CD4-positive, alpha-beta T cell treated with Interleukin-17A for 1 hour (primary cell): ENCODE data around the gene CDC25A.

Experiments
- DNase-seq: peaks from one replicate; pipeline ENCODE4 v3.0.0-alpha.2; 2020

The CDC25A gene

GRCh38 chr3:48194446-48195071 is 6.3 kb upstream of the CDC25A start:
- peak; percentile 13 for DNase-seq

DNA sequence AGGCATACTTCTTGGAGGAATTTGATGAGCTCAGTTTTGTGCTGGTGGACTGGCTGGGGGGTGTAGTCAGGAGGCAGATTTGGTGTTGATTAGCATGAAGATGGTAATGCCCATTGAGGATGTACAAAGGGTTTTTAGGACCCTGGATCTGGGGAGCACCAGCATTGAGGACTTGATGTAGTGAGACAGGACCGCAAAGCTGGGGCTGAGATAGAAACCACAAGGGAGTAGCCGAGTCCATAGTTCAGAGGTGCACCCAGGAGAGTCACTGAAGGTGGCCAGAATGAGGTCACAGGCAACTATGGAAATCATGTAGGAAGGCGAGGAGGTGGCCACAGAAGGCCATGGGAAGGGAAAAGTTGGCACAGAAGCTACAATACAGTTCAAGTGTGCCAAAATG is 2.7 kb upstream of the CDC25A start:
- DNase-seq = no peak

DNA sequence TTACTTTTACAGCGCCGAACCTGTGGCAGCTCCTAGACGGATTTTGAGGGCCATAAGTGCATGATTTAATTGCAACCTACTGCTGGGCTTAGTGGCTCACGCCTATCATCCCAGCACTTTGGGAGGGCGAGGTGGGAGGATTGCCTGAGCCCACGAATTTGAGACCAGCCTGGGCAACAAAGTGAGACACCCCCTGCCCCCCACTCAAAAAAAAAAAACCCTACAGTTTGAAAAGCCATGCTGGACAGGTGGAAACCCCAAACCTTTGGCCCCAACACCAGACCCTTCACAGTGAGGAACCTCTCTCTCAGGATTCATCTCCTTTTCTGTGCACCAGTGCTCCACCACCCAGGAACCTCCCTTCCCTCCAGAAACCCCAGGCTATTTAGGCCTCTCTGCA is 1.1 kb upstream of the CDC25A start:
- no peak for DNase-seq

DNA sequence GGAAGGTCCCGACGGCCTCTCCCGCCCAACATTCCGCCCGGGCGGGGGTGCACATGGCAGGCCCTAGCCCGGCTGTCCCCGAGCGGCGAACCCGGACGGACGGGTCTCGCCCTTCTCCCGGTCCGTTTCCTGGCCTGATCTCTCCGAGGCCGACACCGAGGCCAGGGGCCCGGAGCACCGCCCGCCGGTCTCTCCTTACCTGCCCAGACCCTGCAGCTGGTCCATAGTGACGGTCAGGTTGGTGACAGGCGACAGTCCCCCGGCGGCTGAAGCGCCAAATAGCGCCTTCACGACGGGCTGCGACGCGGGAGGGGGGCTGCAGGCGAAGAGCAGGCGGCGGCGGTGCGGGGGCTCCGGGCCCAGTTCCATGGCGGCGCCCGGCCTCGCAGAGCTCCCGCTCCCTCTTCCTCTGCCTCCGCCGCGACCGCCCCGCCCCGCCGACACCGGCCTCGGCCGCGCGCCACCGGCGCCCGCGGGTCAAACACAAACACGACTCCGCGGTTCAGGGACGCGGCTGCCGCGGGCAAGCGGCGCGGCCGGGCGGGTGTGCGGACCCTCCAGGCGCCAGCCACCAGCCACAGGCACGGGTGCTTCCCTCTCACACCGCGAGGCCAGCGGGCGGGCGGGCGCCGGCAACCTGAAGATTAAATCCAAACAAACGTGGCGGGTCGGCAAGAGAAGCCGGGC is 495 bp downstream of the CDC25A start:
- DNase-seq = no peak

- DNase-seq = no peak
These were observed 977 bp downstream of the CDC25A start for GRCh38 chr3:48187301-48187578.

- no peak for DNase-seq
These were observed 1.5 kb downstream of the CDC25A start for GRCh38 chr3:48186631-48187300.

DNA sequence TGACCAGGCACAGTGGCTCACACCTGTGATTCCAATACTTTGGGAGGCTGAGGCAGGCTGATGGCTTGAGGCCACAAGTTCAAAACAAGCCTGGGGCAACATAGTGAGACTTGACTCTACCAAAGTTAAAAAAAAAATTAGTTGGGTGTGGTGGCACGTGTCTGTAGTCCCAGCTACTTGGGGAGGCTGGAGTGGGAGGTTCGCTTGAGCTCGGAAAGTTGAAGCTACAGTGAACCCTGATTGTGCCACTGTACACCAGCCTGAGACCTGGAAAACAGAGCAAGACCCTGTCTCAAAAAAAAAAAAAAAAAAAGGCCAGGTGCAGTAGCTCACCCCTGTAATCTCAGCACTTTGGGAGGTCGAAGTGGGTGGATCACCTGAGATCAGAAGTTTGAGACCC is 3.1 kb downstream of the CDC25A start:
- DNase-seq = no peak

DNA sequence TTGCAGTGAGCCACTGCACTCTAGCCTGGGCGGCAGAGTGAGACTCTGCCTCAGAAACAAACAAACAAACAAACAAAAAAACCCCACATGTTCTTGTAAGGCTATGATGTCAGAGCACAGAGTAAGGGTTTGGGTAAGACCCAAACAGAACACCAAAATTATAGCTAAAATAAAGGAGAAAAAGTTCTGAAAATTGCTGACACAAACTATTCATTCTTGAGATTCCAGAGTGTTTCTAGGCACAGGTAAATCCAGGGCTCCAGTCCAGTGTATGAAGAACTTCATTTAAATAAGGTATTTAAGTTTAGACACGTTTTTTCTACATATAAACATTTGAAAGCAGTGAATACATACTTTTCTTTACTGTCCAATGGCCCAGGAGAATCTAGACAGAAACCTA is 3.9 kb downstream of the CDC25A start:
- DNase-seq = no peak

DNA sequence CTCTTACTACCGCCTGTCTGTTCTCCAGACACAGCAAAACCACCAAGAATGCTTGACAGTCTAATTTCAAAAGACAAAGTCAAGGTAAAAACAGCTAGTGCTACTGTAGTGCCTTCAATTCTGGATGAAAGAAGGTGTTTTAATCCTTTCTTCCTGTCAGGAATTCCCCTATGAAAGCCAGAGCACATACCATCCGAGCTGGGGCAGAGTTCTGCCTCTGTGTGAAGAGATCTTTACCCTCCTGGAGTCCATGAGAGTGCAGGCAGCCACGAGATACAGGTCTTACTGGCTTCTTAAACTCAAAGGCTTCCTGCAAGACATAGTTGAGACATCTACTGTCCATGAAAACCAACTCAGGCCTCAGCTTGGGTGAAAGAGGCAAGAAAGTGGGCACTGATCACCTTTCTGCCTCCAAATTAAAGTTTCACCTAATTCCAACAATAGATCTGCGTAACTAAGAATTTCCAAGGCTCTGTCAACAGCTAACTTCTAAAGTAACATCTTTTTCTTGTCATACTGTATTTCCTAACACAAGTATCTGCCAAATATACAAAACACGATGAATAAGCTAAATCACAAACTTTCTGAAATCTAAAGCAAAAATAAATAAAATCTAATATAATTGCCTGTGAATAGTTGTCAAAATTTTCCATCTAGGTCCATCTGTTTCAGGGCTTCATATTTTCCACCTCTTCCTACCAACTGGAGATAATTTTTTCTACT is 7.5 kb downstream of the CDC25A start:
- DNase-seq = no peak

- no peak for DNase-seq
These were observed 8.2 kb downstream of the CDC25A start for GRCh38 chr3:48180021-48180420.

GRCh38 chr3:48178072-48178471 is 10.1 kb downstream of the CDC25A start:
- DNase-seq = no peak

DNA sequence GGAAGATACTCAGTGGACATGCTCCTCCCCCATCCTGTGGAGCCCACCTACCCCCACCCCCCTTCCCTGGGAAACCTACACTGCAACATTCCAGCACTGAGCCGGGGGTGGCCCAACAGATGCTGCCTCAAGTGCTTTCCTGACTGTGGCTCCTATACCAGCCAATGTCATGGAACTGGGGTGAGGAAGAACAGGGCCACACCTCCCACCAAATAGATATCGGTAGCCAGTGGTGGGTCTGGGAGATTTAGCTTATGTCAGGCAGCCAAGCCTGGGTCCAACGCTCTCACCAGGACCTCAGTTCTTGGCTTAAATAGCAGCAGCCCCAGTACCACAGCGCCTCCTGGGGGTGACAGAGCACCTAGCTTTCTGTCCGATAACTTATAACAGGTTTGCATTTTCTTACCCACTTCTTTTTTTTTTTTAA is 30.3 kb downstream of the CDC25A start:
- DNase-seq = peak; percentile 47

GRCh38 chr3:48157202-48157840 is 30.9 kb downstream of the CDC25A start:
- DNase-seq = no peak

DNA sequence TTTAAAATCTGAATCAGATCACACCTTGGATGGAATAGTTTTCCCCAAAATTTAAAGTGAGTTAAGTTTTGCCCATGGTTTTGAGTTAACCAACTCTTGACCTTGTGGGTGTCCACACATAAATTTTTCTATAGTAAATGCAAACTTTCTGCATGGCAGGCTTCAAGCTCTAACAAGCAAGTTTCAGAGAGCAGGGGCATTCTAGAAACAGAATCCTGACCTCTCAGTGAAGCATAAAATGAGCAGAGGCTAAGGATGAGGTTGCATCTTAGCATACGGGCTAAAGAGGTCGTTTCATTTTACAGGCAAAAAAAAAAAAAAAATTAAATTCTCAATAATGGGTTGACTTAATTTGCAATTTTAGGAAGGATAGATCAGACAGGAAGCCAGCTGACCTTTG is 32.1 kb downstream of the CDC25A start:
- DNase-seq = no peak

- no peak for DNase-seq
These were observed 33.1 kb downstream of the CDC25A start for GRCh38 chr3:48155122-48155521.

- DNase-seq = no peak
These were observed 36.3 kb downstream of the CDC25A start for GRCh38 chr3:48151807-48152427.

- peak; percentile 55 for DNase-seq
These were observed 37.0 kb downstream of the CDC25A start for GRCh38 chr3:48151058-48151806.

DNA sequence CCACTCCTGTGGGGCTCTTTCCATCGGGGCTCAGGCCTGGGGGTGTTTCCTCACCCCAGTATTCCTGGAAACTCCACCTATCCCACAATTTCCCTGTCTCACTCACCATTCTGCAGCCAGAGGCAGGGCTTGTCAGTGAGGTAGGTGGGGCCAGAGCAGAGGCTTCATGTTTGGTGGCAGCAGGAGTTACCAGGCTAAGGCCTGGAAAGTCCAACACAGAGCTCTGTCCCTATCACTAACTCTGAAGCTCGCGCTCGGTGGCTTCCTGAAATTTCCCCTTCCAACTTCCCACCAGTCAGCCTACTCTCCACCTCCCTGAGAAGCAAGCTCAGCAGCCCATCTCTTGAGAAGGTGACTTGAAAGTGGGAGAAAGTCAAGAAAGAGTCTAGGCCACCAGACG is 44.2 kb downstream of the CDC25A start:
- DNase-seq = no peak

GRCh38 chr3:48143567-48143966 is 44.6 kb downstream of the CDC25A start:
- no peak for DNase-seq

- DNase-seq = no peak
These were observed 45.8 kb downstream of the CDC25A start for GRCh38 chr3:48142316-48142870.

GRCh38 chr3:48141604-48142137 is 46.5 kb downstream of the CDC25A start:
- no peak for DNase-seq
